NB4 (cell line): Measurements from ENCODE around the gene KRT72.

Source experiments
- DNase-seq: peaks from one replicate; pipeline ENCODE4 v3.0.0; 2010; ENCODE audit warnings: low read depth
- H3K4me3 ChIP-seq: one replicate; pipeline ENCODE4 v1.5.1; 2011; ENCODE audit warnings: mild to moderate bottlenecking, low read depth, low read length, moderate library complexity
- CTCF ChIP-seq: IDR thresholded peaks from one replicate; pipeline ENCODE4 v1.5.1; 2012; ENCODE audit warnings: low read depth, low read length
- MAX ChIP-seq: IDR thresholded peaks from 2 replicates; pipeline ENCODE4 v1.6.1; 2011; ENCODE audit warnings: low read depth, low read length
- MYC ChIP-seq: IDR thresholded peaks from 2 replicates; pipeline ENCODE4 v1.6.1; 2011; ENCODE audit warnings: low read depth, low read length
- POLR2A ChIP-seq: IDR thresholded peaks from 2 replicates; pipeline ENCODE4 v1.6.1; 2011; ENCODE audit warnings: mild to moderate bottlenecking; ENCODE audit not compliant: insufficient read length; ENCODE audit errors: extremely low read depth

Gene KRT72

GRCh38 chr12:52600941-52601481, at the start of gene KRT72:
Gene KRT72 (minus strand): TSS chr12:52601463. CDS start chr12:52601452, 11 bp downstream.
- TF ChIP-seq CTCF (no peak), POLR2A (no peak), MYC (no peak), MAX (no peak)
- DNase-seq: no peak
- no peak within 1 kb of the TSS for H3K4me3 ChIP-seq

GRCh38 chr12:52650520-52651081, 49.3 kb upstream of the KRT72 start:
- no peak for TF ChIP-seq POLR2A
- no peak for TF ChIP-seq MAX
- no peak for TF ChIP-seq MYC
- no peak for TF ChIP-seq CTCF
- H3K4me3 ChIP-seq: no peak overlapping the region
- DNase-seq: no peak

- TF ChIP-seq MYC: no peak
- no peak for TF ChIP-seq POLR2A
- no peak for TF ChIP-seq CTCF
- no peak for TF ChIP-seq MAX
- no peak overlapping the region for H3K4me3 ChIP-seq
- DNase-seq: no peak
Observed at GRCh38 chr12:52649066-52649465, 47.8 kb upstream of the KRT72 start.

GRCh38 chr12:52648012-52648550, 46.8 kb upstream of the KRT72 start:
- no peak overlapping the region for H3K4me3 ChIP-seq
- no peak for TF ChIP-seq CTCF
- TF ChIP-seq POLR2A: no peak
- TF ChIP-seq MYC: no peak
- no peak for TF ChIP-seq MAX
- DNase-seq: no peak

- no peak for DNase-seq
- TF ChIP-seq MYC: no peak
- no peak overlapping the region for H3K4me3 ChIP-seq
Observed at GRCh38 chr12:52647601-52648000, 46.3 kb upstream of the KRT72 start.

GRCh38 chr12:52646613-52647012, 45.4 kb upstream of the KRT72 start:
- no peak overlapping the region for H3K4me3 ChIP-seq
- TF ChIP-seq MAX: no peak
- TF ChIP-seq POLR2A: no peak
- no peak for TF ChIP-seq CTCF
- TF ChIP-seq MYC: no peak
- DNase-seq: no peak
